Lung microvascular endothelial cell (primary cell): ENCODE measurements around the gene GLCE. TPM values are rescaled to one million over a fixed set of nuclear protein-coding genes. Genes with fewer than 3 reads are reported as not detected.
A peak's percentile ranks its signal among the peaks of the same experiment; 100 is the strongest.
"Not testable (repeated sequence)": the region's sequence is repeated elsewhere in the genome, so short reads cannot be mapped to it uniquely, and the experiment has no call there.

Experiments
- DNase-seq, 2 donors: peaks; one replicate each; pipeline versions ENCODE4 v3.0.0 to v3.0.0-alpha.2; 2010; ENCODE audit warnings: low read depth in 2 of 2
- total RNA-seq: library from RNA; depleted of rRNA; stranded (reverse); fragments of >200 nt; gene quantifications from 2 replicates; pipeline ENCODE4 v1.2.1, GENCODE V29; 2014

GLCE gene
- total RNA-seq, 1 donor from 2014 or later: 28.0 TPM

- no peak for DNase-seq
These were observed 24.9 kb upstream of the GLCE start for GRCh38 chr15:69135499-69135898.

- DNase-seq: no peak
These were observed 21.5 kb upstream of the GLCE start for GRCh38 chr15:69138963-69139362.

GRCh38 chr15:69140306-69140705 is 20.1 kb upstream of the GLCE start:
- no peak for DNase-seq

- DNase-seq: peak; percentile 12 to 47
These were observed 19.1 kb upstream of the GLCE start for GRCh38 chr15:69141286-69141701.

GRCh38 chr15:69141833-69142232 is 18.6 kb upstream of the GLCE start:
- no peak for DNase-seq

- no peak for DNase-seq
These were observed 16.5 kb upstream of the GLCE start for GRCh38 chr15:69143756-69144436.

GRCh38 chr15:69144530-69144929 is 15.9 kb upstream of the GLCE start:
- no peak for DNase-seq

GRCh38 chr15:69145149-69145693 is 15.2 kb upstream of the GLCE start:
- DNase-seq: no peak

GRCh38 chr15:69145694-69146492 is 14.5 kb upstream of the GLCE start:
- DNase-seq: no peak

- no peak for DNase-seq
These were observed 13.6 kb upstream of the GLCE start for GRCh38 chr15:69146724-69147435.

GRCh38 chr15:69148465-69148864 is 12.0 kb upstream of the GLCE start:
- DNase-seq: no peak

- no peak for DNase-seq
These were observed 11.3 kb upstream of the GLCE start for GRCh38 chr15:69149163-69149562.

- no peak for DNase-seq
These were observed 10.6 kb upstream of the GLCE start for GRCh38 chr15:69149803-69150202.

- no peak for DNase-seq
These were observed 10.1 kb upstream of the GLCE start for GRCh38 chr15:69150336-69150735.

GRCh38 chr15:69150841-69151240 is 9.6 kb upstream of the GLCE start:
- no peak for DNase-seq

- DNase-seq: no peak
These were observed 7.4 kb upstream of the GLCE start for GRCh38 chr15:69153046-69153445.

- DNase-seq: not testable (repeated sequence)
These were observed 6.8 kb upstream of the GLCE start for GRCh38 chr15:69153587-69153986.

- DNase-seq: peak; percentile 46 to 88
These were observed 6.4 kb upstream of the GLCE start for GRCh38 chr15:69154078-69154477.

GRCh38 chr15:69154684-69155083 is 5.8 kb upstream of the GLCE start:
- DNase-seq: peak; percentile 45 to 96

GRCh38 chr15:69156736-69157381 is 3.6 kb upstream of the GLCE start:
- DNase-seq: no peak

- DNase-seq: no peak
These were observed 2.1 kb upstream of the GLCE start for GRCh38 chr15:69158201-69158842.
